Keratinocyte (primary cell): ENCODE data around the gene JSRP1.

Experiments
- CTCF ChIP-seq, 3 experiments: IDR thresholded peaks in 1 of 3; conservative IDR thresholded peaks in 1 of 3; optimal IDR thresholded peaks in 1 of 3; 2 replicates in 2 of 3; 3 replicates in 1 of 3; pipeline versions ENCODE3 to v1.5.1; 2011; ENCODE audit warnings: low read length in 3 of 3, mild to moderate bottlenecking in 3 of 3, moderate library complexity in 2 of 3, control low read depth in 1 of 3, inconsistent platforms in 1 of 3; ENCODE audit not compliant: insufficient read depth in 2 of 3; ENCODE audit errors: extremely low read depth in 1 of 3
- EZH2 ChIP-seq: IDR thresholded peaks from one replicate; pipeline ENCODE4 v1.6.1; 2012; ENCODE audit warnings: inconsistent platforms, mild to moderate bottlenecking, low read length, moderate library complexity

- TF ChIP-seq EZH2 (no peak), CTCF (optimal IDR thresholded peaks at IDR 0.05 in 1 of 3, IDR thresholded peaks at IDR 0.05 in 1 of 3, conservative IDR thresholded peaks at IDR 0.05 in 1 of 3; ENCODE audit: extremely low read depth in 1 of 3, insufficient read depth in 2 of 3, low read length in 3 of 3) (no peak)
These were observed 49.2 kb downstream of the JSRP1 start for GRCh38 chr19:2207008-2207407.
